ENCODE results near the gene IFIT5. TPM values are rescaled to one million over a fixed set of nuclear protein-coding genes. Genes with fewer than 3 reads are reported as not detected.
"Not testable (repeated sequence)": the region's sequence is repeated elsewhere in the genome, so short reads cannot be mapped to it uniquely, and the experiment has no call there.

The IFIT5 gene
- total RNA-seq, 1 donor from 2014 or later = 5.3 TPM

DNA sequence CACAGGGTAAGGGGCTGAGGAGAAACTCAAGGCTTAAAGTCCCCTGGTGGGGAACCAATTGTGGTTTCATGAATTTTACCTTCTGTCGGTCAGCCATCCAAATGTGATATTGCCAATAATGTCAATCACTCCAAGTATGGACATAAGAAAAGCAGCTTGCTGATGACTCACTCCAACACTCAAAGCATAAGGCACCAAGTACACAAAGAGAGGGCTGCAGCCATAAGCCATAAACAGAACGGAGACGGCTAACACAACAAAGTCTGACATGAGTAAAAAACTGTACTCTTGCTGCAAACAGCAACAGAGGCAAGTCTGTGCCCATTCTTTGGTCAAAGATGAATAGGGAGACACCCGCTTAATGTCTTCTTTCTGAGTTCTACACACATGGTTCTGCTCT is 24.2 kb downstream of the IFIT5 start:
- no peak for ATAC-seq

DNA sequence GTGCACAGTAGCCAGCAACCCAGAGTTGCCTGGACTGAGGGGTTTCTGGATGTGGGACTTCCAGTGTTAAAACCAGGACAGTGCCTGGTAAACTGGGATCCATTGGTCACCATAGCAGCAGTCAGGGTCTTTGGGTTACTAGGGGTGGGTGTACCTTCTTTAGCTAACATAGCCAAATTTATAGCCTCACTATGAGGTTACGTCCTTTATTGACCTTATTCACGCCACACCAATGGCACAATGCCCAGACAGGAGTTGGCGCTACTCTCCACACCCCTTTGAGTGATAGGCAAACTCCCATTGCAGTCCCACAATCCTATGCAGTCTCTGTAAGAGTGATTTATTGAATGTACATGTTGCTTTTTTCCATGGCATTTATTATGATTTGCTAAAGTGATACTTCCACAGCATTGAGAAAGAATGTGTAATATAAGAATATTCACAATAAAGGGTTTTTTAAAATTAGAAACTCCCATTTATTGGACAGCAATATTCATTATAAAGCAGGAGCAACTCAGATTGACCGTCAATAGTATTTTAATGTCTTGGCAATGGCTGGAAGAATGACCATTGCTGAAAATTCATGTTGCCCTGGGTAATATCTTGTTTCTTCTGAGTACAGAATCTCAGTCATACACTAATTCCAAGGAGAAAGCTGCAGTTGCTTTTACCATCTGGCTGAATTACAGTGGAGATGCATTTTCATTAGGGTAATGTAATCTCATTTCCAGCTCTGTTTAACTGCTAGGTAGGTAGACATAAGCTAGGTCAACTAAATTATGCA is 26.1 kb downstream of the IFIT5 start:
- ATAC-seq = no peak

DNA sequence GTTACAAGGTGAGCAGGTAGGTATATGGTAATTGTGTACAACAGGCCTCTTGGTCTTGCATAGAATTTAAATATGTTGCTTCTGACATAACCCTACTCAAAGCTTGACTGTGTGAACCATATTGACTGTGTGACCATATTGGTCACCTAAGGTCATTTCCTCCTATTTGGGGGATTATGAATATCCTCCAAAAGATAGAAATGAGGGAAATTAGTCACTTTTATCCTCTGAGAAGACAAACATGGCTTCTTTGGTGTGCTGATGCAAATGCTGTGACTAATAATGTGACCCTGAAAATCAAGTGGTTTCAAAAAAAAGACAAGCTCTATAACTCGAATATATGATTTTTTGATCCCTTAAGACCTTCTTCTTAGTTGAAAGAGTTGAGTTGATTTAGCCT is 27.9 kb downstream of the IFIT5 start:
- no peak for ATAC-seq

DNA sequence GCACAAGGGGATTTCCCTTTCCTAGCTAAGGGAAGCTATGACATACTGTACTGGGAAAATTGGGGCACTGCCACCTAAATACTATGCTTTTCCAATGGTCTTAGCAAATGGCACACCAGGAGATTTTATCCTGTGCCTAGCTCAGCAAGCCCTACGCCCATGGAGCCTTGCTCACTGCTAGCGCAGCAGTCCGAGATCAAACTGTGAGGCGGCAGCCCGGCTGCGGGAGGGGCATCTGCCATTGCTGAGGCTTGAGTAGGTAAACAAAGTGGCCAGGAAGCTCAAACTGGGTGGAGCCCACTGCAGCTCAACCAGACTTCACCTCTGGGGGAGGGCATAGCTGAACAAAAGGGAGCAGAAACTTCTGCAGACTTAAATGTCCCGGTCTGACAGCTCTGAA is 30.5 kb downstream of the IFIT5 start:
- ATAC-seq = not testable (repeated sequence)

DNA sequence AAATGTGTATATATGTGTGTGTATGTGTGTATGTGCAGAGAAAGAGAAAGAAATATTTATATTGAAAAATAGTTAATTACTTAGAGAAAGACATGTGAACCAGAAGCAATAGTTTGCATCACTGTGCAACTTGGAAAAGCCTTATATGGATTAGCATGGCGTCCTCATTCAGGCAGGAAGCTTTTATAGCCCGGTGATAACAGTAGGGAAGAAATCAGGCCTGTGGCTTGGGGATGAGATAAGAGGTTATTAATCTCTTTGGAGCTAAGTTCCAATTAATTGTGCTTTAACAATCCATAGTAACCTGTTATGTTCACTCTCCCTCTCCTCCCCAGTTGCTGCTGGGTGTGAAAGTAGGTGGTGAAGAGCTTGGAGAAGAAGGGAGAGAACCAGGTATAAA is 36.5 kb downstream of the IFIT5 start:
- no peak for ATAC-seq

GRCh38 chr10:89452193-89452592 is 37.8 kb downstream of the IFIT5 start:
- ATAC-seq = no peak

GRCh38 chr10:89454561-89455347 is 40.4 kb downstream of the IFIT5 start:
- ATAC-seq = no peak

GRCh38 chr10:89458291-89458690 is 43.9 kb downstream of the IFIT5 start:
- ATAC-seq = no peak

DNA sequence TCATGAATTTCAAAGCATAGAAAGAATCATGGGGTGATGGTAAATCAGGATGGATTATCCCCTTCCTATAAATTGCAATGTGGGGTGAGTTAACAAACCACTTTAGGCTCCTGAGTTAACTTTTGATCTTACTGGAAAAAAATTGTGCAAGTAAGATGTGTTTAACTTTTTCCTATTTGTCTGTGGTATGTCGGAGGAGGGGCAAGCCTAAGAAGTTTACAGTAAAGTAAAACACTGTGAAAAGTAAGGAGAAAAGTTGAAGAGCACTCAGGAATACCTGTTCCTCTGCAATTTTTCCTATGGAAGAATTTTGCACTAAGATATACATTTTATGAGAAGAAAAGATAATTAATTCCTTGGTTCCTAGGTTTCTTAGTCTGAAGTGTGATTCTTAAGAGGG is 44.4 kb downstream of the IFIT5 start:
- ATAC-seq = no peak

DNA sequence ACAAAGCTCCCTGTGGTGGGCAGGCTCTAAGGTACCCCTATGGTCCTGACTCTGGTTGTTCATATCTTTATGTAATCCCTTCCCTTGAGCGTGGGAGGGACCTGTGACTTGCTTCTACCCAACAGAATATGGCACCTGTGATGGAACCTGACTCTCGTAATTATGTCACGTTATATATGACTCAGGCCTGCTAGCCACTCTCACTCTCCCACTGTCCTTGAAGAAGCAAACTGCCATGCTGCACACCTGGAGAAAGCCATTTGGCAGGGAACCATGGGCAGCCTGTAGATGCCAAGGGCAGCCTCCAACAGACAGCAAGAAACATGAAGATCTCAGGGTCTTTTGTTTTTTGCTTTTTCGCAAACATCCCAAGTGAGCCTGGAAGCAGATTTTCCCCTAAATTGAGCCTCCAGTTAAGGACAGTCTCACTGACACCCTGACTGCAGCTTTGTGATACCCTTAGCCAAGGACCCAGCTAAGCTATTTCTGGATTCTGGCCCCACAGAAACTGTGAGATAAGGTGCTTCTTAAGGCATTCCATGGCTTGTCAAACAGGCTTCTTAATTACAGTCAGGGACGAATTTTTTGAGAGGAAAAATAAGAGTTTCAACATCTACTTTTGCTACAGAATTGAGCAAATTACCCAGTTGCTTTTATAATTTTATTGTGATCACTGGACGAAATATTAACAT is 49.6 kb downstream of the IFIT5 start:
- no peak for ATAC-seq

GRCh38 chr10:89465196-89465595 is 50.8 kb downstream of the IFIT5 start:
- no peak for ATAC-seq

GRCh38 chr10:89466599-89467035 is 52.2 kb downstream of the IFIT5 start:
- peak; percentile 49 for ATAC-seq

DNA sequence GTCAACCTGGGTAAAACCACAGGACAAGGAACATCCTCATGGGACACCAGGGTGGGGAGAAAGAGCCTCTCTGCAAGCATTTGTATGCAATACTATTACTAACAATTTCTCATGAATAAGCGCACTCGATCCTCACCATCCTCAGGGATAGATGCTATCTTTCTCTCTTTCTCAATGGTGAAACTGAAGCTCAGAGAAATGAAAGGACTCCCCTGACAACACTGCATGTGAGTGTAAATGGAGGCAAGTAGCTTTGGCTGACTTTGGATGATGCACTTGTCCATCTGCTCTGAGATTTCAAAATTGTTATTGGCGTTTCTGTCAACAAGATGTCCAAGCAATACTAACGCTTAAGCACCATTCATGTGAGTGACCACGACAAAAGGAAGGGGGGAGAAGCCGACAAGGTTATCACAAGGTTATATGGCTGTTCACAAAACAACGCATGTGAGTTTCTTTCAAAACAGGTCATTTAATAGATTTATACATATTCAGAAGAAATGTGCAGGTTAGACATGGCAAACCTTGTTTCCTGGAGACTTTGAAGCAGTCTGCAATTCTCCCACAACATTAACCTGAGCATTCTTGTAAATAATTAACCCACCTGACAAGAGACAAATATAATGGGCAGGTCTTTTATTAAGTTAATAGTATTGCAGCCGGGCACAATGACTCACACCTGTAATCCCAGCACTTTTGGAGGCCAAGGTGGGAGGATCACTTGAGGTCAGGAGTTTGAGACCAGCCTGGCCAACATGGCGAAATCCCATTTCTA is 54.0 kb downstream of the IFIT5 start:
- no peak for ATAC-seq

- no peak for ATAC-seq
Measured at GRCh38 chr10:89469517-89469916, 55.1 kb downstream of the IFIT5 start.

Other genes with a start within 250 kb of the IFIT5 start
- 4.8 TPM for gene CH25H, start 207.3 kb upstream of the IFIT5 start, total RNA-seq
- 26.6 TPM for gene LIPA, start 162.8 kb upstream of the IFIT5 start, total RNA-seq
- 1.5 TPM for gene IFIT2, start 112.5 kb upstream of the IFIT5 start, total RNA-seq
- 3.8 TPM for gene IFIT3, start 86.6 kb upstream of the IFIT5 start, total RNA-seq
- not detected for gene IFIT1B, start 36.5 kb upstream of the IFIT5 start, total RNA-seq
- gene IFIT1, start 21.9 kb upstream of the IFIT5 start, total RNA-seq = 3.8 TPM
- gene SLC16A12, start 121.0 kb downstream of the IFIT5 start, total RNA-seq = 0.08 TPM
- 5.7 TPM for gene PANK1, start 230.7 kb downstream of the IFIT5 start, total RNA-seq